ENCODE results near the gene PCSK5.
"Not testable (repeated sequence)": the region's sequence is repeated elsewhere in the genome, so short reads cannot be mapped to it uniquely, and the experiment has no call there.

PCSK5 gene

GRCh38 chr9:76269789-76270188, 379.3 kb downstream of the PCSK5 start:
- no peak for DNase-seq

- no peak for DNase-seq
Observed at GRCh38 chr9:76271755-76272154, 381.3 kb downstream of the PCSK5 start.

- no peak for DNase-seq
Observed at GRCh38 chr9:76289042-76289441, 398.6 kb downstream of the PCSK5 start.

- no peak for DNase-seq
Observed at GRCh38 chr9:76289703-76290102, 399.2 kb downstream of the PCSK5 start.

GRCh38 chr9:76290555-76290954, 400.1 kb downstream of the PCSK5 start:
- no peak for DNase-seq

- no peak for DNase-seq
Observed at GRCh38 chr9:76292246-76292645, 401.8 kb downstream of the PCSK5 start.

- DNase-seq, result no peak
Observed at GRCh38 chr9:76292658-76293057, 402.2 kb downstream of the PCSK5 start.

GRCh38 chr9:76294301-76294700, 403.8 kb downstream of the PCSK5 start:
- no peak for DNase-seq

- DNase-seq, result no peak
Observed at GRCh38 chr9:76296561-76297310, 406.3 kb downstream of the PCSK5 start.

GRCh38 chr9:76297721-76298239, 407.3 kb downstream of the PCSK5 start:
- no peak for DNase-seq

- DNase-seq, result no peak
Observed at GRCh38 chr9:76298521-76299144, 408.2 kb downstream of the PCSK5 start.

GRCh38 chr9:76302543-76302942, 412.1 kb downstream of the PCSK5 start:
- no peak for DNase-seq

GRCh38 chr9:76302947-76303550, 412.6 kb downstream of the PCSK5 start:
- DNase-seq, result peak; percentile 35

- DNase-seq, result not testable (repeated sequence)
Observed at GRCh38 chr9:76307047-76307446, 416.6 kb downstream of the PCSK5 start.

- no peak for DNase-seq
Observed at GRCh38 chr9:76310577-76310976, 420.1 kb downstream of the PCSK5 start.

- DNase-seq, result no peak
Observed at GRCh38 chr9:76310991-76311390, 420.5 kb downstream of the PCSK5 start.

GRCh38 chr9:76311537-76311936, 421.1 kb downstream of the PCSK5 start:
- DNase-seq, result no peak

GRCh38 chr9:76313771-76314170, 423.3 kb downstream of the PCSK5 start:
- no peak for DNase-seq

- DNase-seq, result no peak
Observed at GRCh38 chr9:76314321-76314720, 423.8 kb downstream of the PCSK5 start.

- no peak for DNase-seq
Observed at GRCh38 chr9:76316069-76316468, 425.6 kb downstream of the PCSK5 start.

GRCh38 chr9:76319466-76319865, 429.0 kb downstream of the PCSK5 start:
- peak; percentile 74 for DNase-seq

- DNase-seq, result peak; percentile 85
Observed at GRCh38 chr9:76321195-76321828, 430.8 kb downstream of the PCSK5 start.

- no peak for DNase-seq
Observed at GRCh38 chr9:76322810-76323209, 432.3 kb downstream of the PCSK5 start.

- no peak for DNase-seq
Observed at GRCh38 chr9:76323490-76323889, 433.0 kb downstream of the PCSK5 start.

Data from kidney glomerular epithelial cell (primary cell).